ENCODE results near the gene ZDHHC12.

Gene ZDHHC12

GRCh38 chr9:128723866-128724743 lies at the start of gene ZDHHC12:
Gene ZDHHC12 (minus strand): TSS chr9:128724127. CDS start chr9:128724093, 34 bp downstream.
- peak; percentile 95 to 99 (median 98) for DNase-seq

- no peak for DNase-seq
Measured at GRCh38 chr9:128773049-128773448, 49.1 kb upstream of the ZDHHC12 start.

GRCh38 chr9:128771745-128772519 lies 48.0 kb upstream of the ZDHHC12 start, which contains the start of gene ZER1:
Gene ZER1 (minus strand): TSS chr9:128771927. CDS start chr9:128755565, 16,362 bp downstream.
- DNase-seq, result peak; percentile 87 to 96 (median 92)

- peak in 3 of 6 experiments; percentile 24 to 77 (median 45) for DNase-seq
Measured at GRCh38 chr9:128771094-128771721, 47.3 kb upstream of the ZDHHC12 start.

- no peak for DNase-seq
Measured at GRCh38 chr9:128770286-128771030, 46.5 kb upstream of the ZDHHC12 start.

GRCh38 chr9:128768606-128769005 lies 44.7 kb upstream of the ZDHHC12 start:
- DNase-seq, result no peak

- no peak for DNase-seq
Measured at GRCh38 chr9:128765499-128765898, 41.6 kb upstream of the ZDHHC12 start.

GRCh38 chr9:128764361-128764760 lies 40.4 kb upstream of the ZDHHC12 start:
- DNase-seq, result no peak

GRCh38 chr9:128762671-128763449 lies 38.9 kb upstream of the ZDHHC12 start:
- no peak for DNase-seq

GRCh38 chr9:128757602-128758001 lies 33.7 kb upstream of the ZDHHC12 start:
- DNase-seq, result no peak

- no peak for DNase-seq
Measured at GRCh38 chr9:128753627-128754026, 29.7 kb upstream of the ZDHHC12 start.

GRCh38 chr9:128750926-128751595 lies 27.1 kb upstream of the ZDHHC12 start:
- DNase-seq, result no peak

GRCh38 chr9:128747241-128747640 lies 23.3 kb upstream of the ZDHHC12 start:
- DNase-seq, result no peak

GRCh38 chr9:128743421-128743820 lies 19.5 kb upstream of the ZDHHC12 start:
- no peak for DNase-seq

GRCh38 chr9:128742401-128742800 lies 18.5 kb upstream of the ZDHHC12 start:
- DNase-seq, result no peak

GRCh38 chr9:128735373-128735772 lies 11.4 kb upstream of the ZDHHC12 start:
- DNase-seq, result no peak

GRCh38 chr9:128733256-128733655 lies 9.3 kb upstream of the ZDHHC12 start:
- peak in 1 of 6 experiments; percentile 7 for DNase-seq

- no peak for DNase-seq
Measured at GRCh38 chr9:128732576-128732975, 8.6 kb upstream of the ZDHHC12 start.

- no peak for DNase-seq
Measured at GRCh38 chr9:128731691-128732090, 7.8 kb upstream of the ZDHHC12 start.

- DNase-seq, result no peak
Measured at GRCh38 chr9:128731093-128731492, 7.2 kb upstream of the ZDHHC12 start.
